GM04504 (cell line): ENCODE data around the gene PIP4K2C.
A peak's percentile ranks its signal among the peaks of the same experiment; 100 is the strongest.
"Not testable (repeated sequence)": the region's sequence is repeated elsewhere in the genome, so short reads cannot be mapped to it uniquely, and the experiment has no call there.

ENCODE experiments used
- DNase-seq: peaks from one replicate; pipeline ENCODE4 v3.0.0-alpha.2; 2012; ENCODE audit warnings: low read depth

PIP4K2C gene

DNA sequence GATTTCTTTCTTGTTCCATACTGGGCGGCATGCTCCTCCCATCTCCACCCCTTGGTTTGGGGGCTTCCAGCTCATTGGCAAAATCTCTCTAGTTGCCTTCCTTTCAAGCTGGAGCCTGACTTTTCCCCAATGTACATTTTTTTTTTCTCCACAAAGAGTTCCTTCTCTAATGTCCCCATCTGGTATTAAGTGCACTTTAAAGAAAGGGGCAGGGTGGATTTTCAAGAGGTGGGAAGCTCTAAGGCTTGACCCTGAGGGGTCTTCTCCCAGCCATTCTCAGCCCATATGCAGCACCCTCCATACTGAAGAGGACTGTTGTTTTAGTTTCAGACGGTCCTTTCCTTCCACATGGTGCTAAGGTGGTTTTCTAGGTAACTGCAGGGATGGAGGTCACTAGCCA lies 5.8 kb upstream of the PIP4K2C start:
- DNase-seq, result no peak

DNA sequence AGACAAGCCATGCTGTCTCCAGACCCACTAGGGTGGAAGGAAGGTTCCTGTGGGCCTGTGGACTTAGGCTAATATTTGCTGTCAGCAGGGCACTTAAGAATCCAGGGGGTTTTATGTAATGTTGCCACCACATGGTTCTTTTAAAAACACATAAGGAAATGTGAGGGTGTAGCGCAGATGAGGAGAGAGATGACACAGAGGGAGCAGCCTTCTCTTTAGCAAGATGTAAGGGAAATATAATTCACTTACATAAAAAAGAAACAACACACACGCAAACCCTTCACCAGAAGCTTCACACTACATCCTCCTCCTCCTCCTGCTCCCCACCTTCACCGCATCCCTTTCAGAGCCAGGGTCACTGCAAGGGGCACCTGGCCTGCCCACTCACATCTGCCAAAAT lies 4.9 kb upstream of the PIP4K2C start:
- no peak for DNase-seq

DNA sequence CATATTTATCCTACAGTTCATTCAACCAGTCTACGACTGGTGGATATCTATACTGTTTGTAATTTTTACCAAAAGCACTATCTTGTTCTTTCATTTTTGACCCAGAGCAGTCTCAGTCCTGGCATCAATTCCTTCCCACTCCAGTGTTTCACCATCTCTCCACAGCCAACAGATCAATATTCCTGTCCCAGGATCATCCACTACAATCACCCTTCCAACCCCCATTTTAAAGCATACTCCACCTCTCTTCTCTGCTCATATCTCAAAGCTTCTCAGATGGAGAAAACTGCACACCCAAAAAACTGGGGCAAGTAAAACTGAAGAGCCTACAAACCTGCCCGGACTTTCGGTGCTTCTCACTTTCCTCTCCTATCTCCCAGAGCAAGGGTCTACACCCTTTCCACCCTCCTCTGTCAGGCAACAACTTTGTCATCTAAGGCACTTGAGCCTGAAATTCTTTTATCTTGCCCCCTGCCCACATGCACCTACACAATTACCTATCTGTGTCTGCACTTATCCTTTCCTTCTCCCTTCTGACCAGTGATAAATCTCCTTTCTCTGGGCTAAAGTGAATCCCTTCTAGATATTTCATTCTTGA lies 4.1 kb upstream of the PIP4K2C start:
- no peak for DNase-seq

DNA sequence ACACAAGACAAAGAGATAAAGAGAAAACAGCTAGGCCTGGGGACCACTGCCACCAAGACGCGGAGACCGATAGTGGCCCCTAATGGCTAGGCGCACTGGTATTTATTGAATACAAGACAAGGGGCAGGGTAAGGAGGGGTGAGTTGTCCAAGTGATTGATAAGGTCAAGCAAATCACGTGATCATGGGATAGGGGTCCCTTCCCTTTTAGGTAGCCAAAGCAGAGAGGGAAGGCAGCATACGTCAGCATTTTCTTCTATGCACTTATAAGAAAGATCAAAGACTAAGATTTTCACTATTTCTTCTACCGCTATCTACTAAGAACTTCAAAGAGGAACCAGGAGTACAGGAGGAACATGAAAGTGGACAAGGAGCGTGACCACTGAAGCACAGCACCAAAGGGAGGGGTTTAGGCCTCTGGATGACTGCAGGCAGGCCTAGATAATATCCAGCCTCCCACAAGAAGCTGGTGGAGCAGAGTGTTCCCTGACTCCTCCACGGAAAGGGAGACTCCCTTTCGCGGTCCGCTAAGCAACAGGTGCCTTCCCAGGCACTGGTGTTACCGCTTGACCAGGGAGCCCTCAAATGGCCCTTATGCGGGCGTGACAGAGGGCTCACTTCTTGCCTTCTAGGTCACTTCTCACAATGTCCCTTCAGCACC lies 1.9 kb upstream of the PIP4K2C start:
- DNase-seq, result not testable (repeated sequence)

DNA sequence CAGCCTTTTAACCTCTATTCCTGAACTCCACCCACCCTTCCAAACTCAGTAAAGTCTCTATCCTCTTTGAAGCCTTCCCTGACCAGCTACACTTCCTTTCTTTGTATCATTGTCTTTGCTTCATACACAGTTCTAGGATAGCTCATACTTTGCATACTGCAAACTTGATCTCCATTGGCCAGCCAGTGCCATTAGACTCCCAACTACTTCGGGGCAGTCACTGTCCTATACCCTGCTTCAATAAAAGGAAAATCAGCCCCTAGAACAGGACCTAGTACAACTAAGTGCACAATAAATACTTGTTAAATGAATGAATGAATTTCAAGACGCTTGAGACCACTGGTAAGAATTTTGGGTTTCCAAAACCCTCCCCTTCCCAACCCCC lies 521 bp upstream of the PIP4K2C start:
- no peak for DNase-seq

DNA sequence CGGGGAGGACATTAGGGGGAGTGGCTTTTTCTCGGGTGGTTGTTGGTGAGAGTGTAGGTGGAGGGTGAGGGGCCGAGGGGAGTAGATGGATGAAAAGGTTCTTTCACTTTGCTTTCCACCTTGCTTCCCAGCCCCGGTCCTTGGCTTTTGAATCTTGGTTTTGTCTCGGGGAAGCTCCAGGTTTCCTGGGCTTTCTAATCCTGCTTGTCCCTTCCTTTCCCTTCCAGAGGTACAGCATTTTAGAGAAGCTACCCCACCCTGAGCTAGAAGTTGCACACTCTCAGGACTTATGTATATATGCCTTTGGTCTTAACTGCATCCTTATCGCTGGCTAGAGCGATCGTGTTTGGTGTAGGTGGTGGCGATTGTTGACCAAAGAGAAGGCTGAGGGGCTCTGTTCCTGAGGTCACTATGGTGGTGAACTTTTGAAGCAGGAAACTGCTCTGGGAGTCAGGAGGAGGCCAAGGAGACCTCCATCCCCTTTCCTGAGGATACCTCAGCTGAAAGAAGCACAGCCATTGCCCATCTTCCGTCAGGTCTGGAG lies 862 bp downstream of the PIP4K2C start:
- DNase-seq, result no peak

DNA sequence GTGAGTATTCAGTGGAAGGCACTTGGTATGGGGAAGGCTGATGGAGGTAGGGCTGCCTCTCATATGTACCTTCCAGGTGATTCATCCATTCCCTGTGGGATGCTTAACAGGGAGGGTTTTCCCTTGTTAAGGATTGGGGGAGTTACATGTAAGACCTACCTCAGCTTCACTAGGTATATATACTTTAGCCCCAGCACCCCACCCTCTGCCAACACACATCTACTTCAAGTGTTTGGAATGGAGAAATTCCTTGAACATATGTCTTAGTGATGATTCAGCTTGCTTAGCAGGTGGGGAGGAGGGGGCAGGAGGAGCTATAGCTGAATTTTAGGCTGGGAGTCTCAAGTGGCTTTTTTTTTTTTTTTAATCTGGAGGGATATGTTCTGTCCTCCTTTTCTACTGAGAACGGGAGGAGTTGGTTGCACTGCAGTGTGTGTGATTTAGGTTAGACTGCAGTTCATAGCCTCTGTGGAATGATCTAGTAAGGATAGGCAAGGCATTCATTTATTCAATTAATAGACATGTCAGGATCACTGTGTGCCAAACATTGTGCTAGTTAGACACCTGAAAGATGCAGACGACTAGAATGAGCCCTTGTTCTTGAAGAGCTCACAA lies 1.7 kb downstream of the PIP4K2C start:
- DNase-seq, result no peak

DNA sequence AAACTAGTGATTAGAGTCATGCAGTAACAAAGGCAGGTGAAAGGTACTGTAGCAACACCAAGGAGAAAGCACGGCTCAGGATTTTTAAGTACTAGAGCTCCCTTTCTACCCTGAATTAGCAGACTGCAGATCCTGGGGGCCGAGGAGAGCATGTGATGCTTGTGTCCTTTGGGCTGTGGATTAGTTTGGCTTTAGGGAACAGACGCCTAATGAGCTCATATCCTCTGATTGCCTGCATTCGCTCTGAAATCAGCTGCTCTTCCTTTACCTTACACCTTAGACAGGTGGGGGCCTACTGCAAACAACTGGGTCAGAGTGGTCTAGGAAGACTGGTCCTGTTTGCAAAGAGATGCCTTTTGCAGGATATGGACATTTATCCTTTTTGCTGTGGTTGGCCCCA lies 2.2 kb downstream of the PIP4K2C start:
- DNase-seq, result no peak

DNA sequence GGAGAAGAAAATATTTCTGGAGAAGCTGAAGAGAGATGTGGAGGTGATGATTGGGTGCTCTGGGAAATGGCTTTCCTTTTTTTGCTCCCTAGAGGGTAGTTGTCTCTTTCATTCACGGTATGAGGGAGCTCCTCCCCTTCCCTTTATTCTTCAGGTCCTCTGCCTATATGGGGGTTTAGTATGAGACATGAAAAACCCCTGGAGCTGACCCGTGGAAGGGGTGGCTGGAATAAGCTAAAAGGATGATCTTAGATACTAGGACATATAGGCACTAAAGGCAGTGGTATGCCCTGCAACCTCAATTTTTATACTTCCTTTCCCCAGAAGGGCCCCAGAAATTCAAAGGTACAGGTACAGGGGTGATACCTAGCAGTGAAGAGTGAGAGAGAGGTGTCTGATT lies 9.4 kb downstream of the PIP4K2C start:
- DNase-seq, result no peak

DNA sequence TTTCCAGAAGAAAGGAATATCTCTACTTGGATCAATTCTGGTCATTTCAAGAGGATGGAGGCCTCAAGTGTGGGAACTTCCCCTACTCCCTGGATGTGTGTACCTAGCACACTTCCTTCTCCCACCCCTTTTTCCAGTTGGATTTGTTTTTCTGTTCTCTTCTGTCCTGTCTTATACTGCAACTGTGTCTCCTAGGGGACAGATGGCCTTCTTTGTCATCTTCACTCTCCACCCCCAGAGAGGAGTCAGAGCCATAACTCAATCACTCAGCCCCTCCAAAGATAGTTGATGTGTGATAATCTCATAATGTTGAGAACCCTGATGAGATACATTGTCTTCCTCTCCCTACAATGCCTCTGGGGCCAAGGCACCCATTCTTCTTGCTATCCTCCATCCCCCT lies 11.6 kb downstream of the PIP4K2C start:
- DNase-seq, result no peak

DNA sequence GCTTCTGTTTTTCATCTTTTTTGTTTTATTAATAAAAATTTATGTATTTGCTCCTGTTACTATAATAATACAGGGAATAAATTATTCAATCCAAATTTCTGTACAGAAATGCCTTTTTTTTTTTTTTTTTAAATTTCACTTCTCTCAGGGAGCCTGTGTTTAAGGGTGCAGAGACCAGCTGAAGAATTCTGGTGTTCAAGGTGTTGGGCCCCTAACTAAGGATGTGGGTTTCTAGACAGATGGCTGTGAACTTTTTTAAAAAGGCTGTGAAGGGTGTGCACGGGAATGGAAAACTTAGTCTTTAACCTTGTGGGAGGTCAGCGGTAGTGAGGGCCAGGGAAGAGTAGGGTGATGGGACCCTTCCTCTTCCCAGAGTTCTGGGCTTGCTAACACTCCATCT lies 12.3 kb downstream of the PIP4K2C start:
- no peak for DNase-seq

DNA sequence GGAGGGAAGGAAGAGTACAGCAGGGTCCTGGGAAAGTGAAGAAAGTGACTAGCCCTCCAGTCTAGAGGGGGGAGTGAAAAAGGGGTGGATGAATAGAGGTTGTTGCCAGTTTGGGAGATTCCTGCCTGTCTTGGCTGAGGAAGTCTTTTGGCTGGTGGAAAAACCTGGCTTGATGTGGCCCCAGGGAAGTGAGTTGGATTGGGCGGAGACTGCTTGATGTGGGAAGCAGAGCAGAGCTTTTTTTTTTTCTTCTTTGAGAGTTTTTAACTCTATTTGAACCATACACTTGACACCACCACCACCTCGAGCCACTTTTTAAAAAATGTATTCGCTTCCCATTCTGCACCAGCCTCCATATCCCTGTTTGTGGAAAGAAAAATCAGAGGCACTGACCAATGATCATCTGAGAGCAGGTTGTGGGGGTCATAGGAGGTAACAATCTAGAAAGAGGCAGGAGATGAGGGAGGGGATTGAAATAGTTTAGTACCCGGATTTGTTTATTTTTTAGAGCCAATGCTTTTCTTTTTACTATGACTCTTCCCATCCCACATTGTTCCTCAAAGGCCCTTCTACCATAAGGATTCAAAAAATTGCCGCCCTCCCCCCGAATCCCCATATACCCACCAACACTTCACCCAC lies 12.9 kb downstream of the PIP4K2C start:
- peak; percentile 40 for DNase-seq

DNA sequence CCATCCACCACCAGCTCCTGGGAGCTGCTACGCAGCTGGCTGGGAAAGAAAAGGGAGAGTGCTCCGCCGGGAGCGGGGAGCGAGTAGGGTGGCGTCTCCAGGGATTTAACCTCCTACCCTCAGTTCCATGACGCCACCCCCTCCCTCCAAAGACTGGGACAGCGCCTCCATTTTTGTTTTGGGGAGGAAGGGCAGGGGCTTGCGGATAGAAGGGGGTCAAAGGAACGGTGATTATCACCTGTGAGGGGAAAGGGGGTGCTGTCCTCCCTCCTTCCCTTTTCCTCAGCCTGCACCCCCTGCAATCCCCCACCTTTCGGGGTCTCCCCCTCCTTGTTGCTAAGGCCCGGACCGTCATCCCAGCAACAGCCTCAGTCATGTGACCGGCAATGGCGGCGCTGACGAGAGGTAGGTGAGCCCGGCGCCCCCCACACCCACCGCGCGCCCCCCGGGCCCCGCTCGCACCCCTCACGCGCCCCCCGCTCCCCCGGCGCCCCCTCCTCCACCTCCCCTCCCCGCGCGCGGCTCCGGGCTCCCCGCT lies 13.5 kb downstream of the PIP4K2C start, which contains the start of gene DTX3:
DTX3 (plus strand) TSS at position 371 of the 538 bp plus-strand sequence. CDS start 1,694 bp downstream, outside the sequence.
- no peak for DNase-seq

DNA sequence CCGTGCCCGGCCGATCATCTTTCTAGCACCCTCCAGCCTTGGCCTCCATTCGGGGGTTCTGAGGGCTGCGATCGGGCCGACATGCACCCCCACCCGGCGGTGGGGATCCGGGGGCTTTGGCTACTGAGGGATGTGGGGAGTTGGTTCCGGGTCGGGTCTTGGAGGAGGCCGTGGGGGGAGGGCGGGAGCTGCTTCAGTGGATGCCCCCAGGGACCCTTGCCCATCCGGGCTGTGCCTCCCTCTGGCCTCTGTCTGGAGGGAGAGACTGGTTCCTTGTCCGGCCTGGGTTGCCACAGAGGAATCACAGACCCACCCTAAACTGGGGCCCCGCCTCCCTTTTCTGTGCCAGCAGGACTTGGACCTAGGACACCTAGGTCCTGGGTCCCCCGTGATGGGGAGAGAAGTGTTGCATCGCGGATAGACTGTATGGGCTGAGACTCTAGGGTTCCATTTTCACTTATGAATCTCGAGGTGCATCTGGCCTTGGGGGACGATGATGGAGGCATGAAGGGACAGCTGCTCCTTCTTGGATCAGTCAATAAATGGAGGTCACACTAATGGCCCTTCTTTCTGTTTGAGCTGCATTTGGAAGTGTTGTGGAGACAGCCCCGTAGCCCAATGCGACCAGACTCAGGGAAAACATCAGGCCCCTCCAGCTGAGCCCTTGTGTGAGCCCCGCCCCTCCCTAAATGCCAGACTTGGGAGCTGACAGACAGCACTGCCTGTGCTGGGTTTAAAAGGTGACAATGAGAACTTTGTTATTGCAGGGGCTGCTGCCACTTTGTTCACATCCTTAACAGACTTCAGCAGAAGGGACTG lies 14.2 kb downstream of the PIP4K2C start:
- DNase-seq, result no peak

DNA sequence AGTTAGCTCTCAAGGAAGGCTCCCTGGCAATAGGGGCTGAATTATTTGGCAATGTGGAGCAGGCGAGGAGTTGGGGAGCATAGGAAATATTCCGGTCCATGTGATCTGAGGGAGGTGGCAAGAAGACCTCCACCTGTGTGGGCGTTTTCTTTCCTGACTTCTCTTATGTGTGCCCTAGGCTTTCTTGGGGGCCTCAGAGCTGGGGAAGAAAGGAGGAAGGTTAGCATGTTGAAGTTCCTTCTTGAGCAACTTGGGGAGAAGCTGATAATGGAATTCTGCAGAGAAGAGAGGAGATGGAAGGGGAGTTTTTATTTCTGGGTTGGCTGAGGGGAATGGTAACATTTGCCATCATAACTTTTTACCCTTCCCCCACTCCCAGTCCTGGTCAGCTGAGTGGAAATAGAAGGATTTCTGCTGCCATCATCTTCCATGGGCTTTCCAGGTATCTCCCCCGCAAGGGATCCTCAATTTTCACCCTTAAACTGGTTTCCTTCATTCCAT lies 14.9 kb downstream of the PIP4K2C start:
- DNase-seq, result no peak

DNA sequence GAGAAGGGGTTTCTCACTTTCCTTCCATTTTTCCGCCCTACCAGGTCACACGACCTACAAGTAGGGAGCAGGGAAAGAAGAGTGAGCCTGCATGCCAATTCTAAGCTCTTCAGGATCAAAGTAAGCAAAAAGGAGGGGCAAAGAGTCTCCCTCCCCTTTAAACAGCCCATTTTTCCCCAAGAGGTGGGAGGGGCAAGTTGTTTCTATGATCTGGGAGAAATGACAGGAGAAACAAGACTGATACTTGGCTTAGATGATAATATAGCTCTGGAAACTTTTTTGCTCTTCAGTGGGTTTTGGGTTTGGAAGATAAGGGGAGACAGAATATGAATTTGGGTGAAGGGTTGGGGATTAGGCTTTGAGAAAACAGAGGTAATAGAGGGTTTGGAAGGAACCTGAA lies 15.4 kb downstream of the PIP4K2C start:
- no peak for DNase-seq

DNA sequence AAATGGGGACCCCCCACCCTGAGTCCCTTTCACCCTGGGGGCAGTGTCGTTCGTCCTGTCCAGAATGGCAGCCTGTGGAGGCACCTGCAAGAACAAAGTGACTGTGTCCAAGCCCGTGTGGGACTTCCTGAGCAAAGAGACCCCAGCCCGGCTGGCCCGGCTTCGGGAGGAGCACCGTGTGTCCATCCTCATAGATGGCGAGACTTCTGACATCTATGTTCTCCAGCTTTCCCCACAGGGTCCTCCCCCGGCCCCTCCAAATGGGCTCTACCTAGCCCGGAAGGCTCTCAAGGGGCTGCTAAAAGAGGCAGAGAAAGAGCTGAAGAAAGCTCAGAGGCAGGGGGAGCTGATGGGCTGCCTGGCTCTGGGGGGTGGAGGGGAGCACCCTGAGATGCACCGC lies 15.8 kb downstream of the PIP4K2C start:
- no peak for DNase-seq

DNA sequence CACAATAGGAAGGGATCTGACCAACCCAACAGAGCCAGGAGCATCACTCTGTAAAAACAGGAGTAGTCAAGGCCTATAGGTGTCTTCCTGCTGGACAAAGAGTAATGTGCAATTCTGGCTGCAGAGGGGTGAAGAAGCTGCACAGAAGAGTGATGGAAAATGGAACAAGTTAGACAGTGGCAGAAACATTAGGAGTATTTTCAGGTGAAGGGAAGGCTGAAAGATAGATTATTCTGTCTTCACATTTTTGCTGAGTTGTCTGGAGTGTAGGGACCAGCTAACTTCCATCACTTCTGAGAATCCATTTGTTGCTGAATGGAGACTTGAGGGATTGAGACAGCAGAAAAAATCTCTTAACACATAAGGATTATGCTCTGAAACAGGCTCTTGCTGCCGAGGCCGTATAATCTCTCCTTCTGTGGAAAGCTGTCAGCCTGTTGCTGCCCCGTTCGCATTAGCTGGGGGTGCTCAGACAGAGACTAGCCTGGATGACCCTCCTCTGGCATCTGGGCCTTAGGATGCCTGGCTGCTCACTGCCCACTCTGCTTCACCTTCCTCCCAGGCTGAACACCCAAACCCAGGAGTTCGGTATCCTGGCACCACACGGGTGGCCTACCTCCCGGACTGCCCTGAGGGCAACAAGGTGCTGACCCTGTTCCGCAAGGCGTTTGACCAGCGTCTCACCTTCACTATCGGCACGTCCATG lies 17.1 kb downstream of the PIP4K2C start:
- DNase-seq, result no peak

DNA sequence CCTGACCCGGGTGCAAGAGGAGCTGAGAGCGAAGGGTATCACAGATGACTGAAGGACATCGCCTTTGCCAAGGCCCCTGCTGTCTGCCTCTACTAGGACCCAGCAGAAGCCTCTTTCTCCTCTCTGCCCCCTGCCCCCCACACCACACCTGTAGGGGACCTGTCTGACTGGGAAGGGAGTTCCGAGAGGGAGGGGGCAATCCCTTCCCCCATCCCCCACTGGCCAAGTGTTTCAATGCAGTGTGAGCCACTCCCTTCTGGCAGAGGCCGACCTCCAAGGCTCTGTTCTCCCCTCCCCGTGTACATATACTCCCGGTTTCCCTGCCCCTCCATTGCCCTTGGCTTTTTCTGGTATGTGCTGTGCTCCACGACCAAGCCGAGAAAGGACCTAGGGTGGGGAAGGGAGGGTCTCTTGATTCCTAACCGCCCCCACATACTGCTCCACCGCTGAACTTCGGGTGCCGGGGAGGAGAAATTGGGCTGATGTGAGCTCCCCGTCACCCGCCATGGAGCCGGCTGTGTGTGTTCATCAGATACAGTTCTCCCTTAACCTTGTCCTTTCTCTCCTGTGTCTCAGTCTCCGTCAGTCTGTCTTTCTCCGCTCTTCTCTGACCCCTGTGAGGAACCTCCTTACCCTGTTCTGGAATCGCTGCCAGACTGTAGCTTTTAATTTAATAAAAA lies 18.2 kb downstream of the PIP4K2C start:
- no peak for DNase-seq
